Prostate gland (tissue), 2 donors: ENCODE measurements around the gene CRIP1. TPM values are rescaled to one million over a fixed set of nuclear protein-coding genes. Genes with fewer than 3 reads are reported as not detected.

Experiments used
- DNase-seq: peaks from one replicate; pipeline ENCODE4 v3.0.0-alpha.2; 2019; ENCODE audit warnings: low spot score
- H3K27ac ChIP-seq, 2 donors: fragments of 200-600 bp; sonication (generic); 2 replicates each; pipeline ENCODE4 v1.5.1; 2017 to 2019
- H3K27me3 ChIP-seq: fragments of 200-600 bp; sonication (generic); replicated peaks from 2 replicates; pipeline ENCODE4 v1.5.1; 2019; ENCODE audit not compliant: insufficient read depth
- H3K36me3 ChIP-seq, 2 donors: fragments of 200-600 bp; sonication (generic); 1 replicate in 1 of 2; 2 replicates in 1 of 2; pipeline versions ENCODE4 v1.5.1 to v1.8.1; 2017 to 2019
- H3K4me1 ChIP-seq: fragments of 200-600 bp; sonication (generic); replicated peaks from 2 replicates; pipeline ENCODE4 v1.5.1; 2019
- H3K4me3 ChIP-seq, 2 donors: fragments of 200-600 bp; sonication (generic); 2 replicates each; pipeline ENCODE4 v1.5.1; 2017 to 2019
- H3K9me3 ChIP-seq: fragments of 200-600 bp; sonication (generic); 2 replicates; pipeline ENCODE4 v1.5.1; 2017
- CTCF ChIP-seq, 4 experiments: fragments of 200-600 bp in 2 of 4; fragments of 450-650 bp in 2 of 4; sonication (generic) in 2 of 4; IDR thresholded peaks; 1 replicate in 3 of 4; 2 replicates in 1 of 4; pipeline ENCODE4 v1.5.1; 2016 to 2019; ENCODE audit warnings: antibody characterized with exemption in 4 of 4, mild to moderate bottlenecking in 2 of 4, moderate library complexity in 2 of 4
- POLR2A ChIP-seq: fragments of 450-650 bp; IDR thresholded peaks from one replicate; pipeline ENCODE4 v1.6.1; 2016; ENCODE audit warnings: antibody characterized with exemption, mild to moderate bottlenecking
- POLR2AphosphoS5 ChIP-seq: sonication (generic); formaldehyde crosslinking; IDR thresholded peaks from one replicate; pipeline ENCODE4 v1.6.1; 2017; ENCODE audit warnings: antibody characterized with exemption
- WGBS: methylation state at CpG from one replicate; pipeline ENCODE4 v1.1.5; 2018; 5-methylcytosine and 5-hydroxymethylcytosine counted together
- intact Hi-C: fragments of 100-400 bp; cut with DNase I; formaldehyde crosslinking; loops from one replicate; pipeline ENCODE4 v1.14.2; 2022
- total RNA-seq, 2 donors: library from RNA; depleted of rRNA; stranded (reverse); fragments of >200 nt; gene quantifications; one replicate each; pipeline ENCODE4 v1.1.0, GENCODE V29; 2016

Gene CRIP1
- total RNA-seq, 2 donors from 2014 or later = 4.2 to 22.0 TPM

DNA sequence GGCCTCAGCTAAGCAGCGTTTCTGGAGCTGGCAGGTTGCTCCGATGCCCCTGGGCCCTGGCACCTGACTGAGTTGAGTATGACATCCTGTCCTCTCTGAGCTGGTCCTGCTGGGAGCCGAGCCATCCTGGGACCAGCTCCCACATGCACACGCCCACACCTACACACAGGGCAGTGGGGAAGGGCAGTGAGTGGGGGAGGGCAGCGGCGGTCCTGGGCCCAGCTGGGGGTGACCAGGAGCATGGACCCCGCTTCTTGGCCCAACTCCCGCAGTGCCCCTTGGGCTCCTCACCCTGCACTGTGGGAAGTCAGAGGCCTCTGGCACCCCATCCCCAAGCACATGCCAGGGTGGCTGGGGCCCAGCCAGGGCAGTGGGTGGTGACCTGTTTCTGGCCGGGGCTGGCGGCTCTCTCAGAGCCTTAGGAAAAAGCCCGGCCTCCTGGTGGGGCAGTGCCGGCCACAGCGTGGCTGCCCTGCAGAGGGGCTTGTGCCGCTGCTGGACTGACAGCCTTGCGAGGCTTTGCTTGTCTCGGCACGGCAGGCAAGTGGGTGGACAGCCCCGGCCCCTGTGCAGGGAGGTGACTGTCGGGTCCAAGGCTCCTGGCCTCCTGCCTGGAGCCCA lies 18.0 kb upstream of the CRIP1 start:
- H3K36me3 ChIP-seq = peaks cover 0 to 9% of the 10 kb centered on the region in 2 donors
- H3K27ac ChIP-seq = peak overlapping the region; percentile 51 to 71
- WGBS = 46% methylated on average over 10 of the region's 19 CpGs
- intact Hi-C loops = no loop called here
- DNase-seq = no peak
- no peaks in the 10 kb centered on the region for H3K27me3 ChIP-seq
- TF ChIP-seq POLR2AphosphoS5 = peak; percentile 13
- no peak for TF ChIP-seq CTCF (IDR thresholded peaks at IDR 0.05)
- TF ChIP-seq POLR2A = peak; percentile 29
- no peak overlapping the region for H3K4me3 ChIP-seq
- no peaks in the 10 kb centered on the region for H3K9me3 ChIP-seq
- H3K4me1 ChIP-seq = peaks cover 44% of the 10 kb centered on the region

DNA sequence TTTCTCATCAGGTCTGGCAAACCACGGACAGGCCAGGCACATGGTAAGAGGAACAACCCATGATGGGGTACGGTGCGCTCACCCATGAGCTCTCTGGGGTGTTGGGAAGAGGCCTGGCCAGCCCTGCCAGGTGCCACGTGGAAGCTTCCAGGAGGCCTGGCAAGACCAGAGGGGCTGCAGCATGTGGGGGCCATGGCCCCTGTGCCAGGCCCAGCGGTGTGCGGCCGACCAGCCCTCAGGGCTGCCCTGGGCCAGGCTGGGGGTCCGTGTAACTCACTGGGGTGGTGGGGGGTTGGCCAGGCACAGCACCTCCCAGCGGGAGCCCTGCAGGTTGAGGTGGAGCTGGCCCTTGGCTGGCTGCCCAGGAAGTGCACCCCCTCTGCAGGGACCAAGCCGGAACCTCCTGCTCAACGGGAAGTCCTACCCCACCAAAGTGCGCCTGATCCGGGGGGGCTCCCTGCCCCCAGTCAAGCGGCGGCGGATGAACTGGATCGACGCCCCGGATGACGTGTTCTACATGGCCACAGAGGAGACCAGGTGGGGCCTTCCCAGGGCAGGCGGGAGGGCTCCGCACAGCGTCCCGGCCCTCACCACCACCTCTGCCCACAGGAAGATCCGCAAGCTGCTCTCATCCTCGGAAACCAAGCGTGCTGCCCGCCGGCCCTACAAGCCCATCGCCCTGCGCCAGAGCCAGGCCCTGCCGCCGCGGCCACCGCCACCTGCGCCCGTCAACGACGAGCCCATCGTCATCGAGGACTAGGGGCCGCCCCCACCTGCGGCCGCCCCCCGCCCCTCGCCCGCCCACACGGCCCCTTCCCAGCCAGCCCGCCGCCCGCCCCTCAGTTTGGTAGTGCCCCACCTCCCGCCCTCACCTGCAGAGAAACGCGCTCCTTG lies 17.0 kb upstream of the CRIP1 start:
- Histone ChIP-seq H3K36me3 (peaks cover 0 to 5% of the 10 kb centered on the region in 2 donors), H3K9me3 (no peaks in the 10 kb centered on the region), H3K4me1 (peaks cover 46% of the 10 kb centered on the region), H3K4me3 (no peak overlapping the region), H3K27ac (peak overlapping the region; percentile 51 to 71), H3K27me3 (no peaks in the 10 kb centered on the region)
- intact Hi-C loops = no loop called here
- WGBS = 68% methylated on average over 47 of the region's 54 CpGs
- TF ChIP-seq POLR2AphosphoS5 = no peak
- TF ChIP-seq CTCF (IDR thresholded peaks at IDR 0.05) = no peak
- TF ChIP-seq POLR2A = peak; percentile 16
- no peak for DNase-seq

GRCh38 chr14:105470350-105471296 lies 16.1 kb upstream of the CRIP1 start:
- no peak overlapping the region for H3K4me3 ChIP-seq
- no peak for DNase-seq
- TF ChIP-seq POLR2A (no peak), POLR2AphosphoS5 (no peak), CTCF (IDR thresholded peaks at IDR 0.05) (no peak)
- intact Hi-C loops = no loop called here
- H3K36me3 ChIP-seq = no peaks in the 10 kb centered on the region
- H3K4me1 ChIP-seq = peaks cover 46% of the 10 kb centered on the region
- no peaks in the 10 kb centered on the region for H3K9me3 ChIP-seq
- WGBS = 73% methylated on average over 27 of the region's 34 CpGs
- H3K27me3 ChIP-seq = no peaks in the 10 kb centered on the region
- H3K27ac ChIP-seq = no peak overlapping the region

DNA sequence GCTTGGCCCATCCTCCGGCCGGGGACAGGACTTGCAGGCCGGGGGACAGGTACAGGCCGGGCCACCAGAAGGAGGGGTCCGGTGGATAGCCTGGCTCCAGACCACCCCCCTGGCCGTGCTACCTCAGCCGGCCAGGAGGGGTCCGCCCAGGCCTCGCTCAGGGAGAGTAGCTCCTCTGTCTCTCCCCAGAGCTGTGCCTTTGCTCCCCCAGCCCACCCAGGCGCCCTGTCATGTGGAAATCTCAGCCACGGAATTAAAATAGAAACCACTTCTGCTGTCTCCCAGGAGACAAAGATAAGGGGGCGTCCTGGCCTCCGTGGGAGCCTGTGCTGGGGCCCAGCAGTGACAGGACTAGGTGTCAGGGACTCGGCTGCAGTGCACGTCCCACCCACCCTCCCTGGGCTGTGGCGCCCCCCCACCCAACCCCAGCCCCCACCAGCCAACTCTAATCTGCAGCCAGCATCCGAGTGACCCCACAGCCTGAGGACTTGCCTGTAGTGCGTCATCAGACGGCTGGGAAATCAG lies 15.3 kb upstream of the CRIP1 start:
- no peaks in the 10 kb centered on the region for H3K27me3 ChIP-seq
- H3K9me3 ChIP-seq = no peaks in the 10 kb centered on the region
- intact Hi-C loops = no loop called here
- H3K4me1 ChIP-seq = peaks cover 52% of the 10 kb centered on the region
- 66% methylated on average over 18 of the region's 19 CpGs for WGBS
- no peak for DNase-seq
- H3K4me3 ChIP-seq = no peak overlapping the region
- H3K27ac ChIP-seq = no peak overlapping the region
- no peaks in the 10 kb centered on the region for H3K36me3 ChIP-seq
- no peak for TF ChIP-seq POLR2A
- TF ChIP-seq CTCF (IDR thresholded peaks at IDR 0.05) = no peak
- no peak for TF ChIP-seq POLR2AphosphoS5
